HEK293T (cell line): Measurements from ENCODE around the gene NUDT2.
"Not testable (repeated sequence)": the region's sequence is repeated elsewhere in the genome, so short reads cannot be mapped to it uniquely, and the experiment has no call there.

Experiments used
- FOXK2 ChIP-seq: fragments of 450-650 bp; IDR thresholded peaks from 2 replicates; pipeline ENCODE4 v1.6.1; 2016; ENCODE audit warnings: mild to moderate bottlenecking
- FOXM1 ChIP-seq: fragments of 450-650 bp; IDR thresholded peaks from 2 replicates; pipeline ENCODE4 v1.6.1; 2017; ENCODE audit warnings: mild to moderate bottlenecking, borderline replicate concordance
- HDGF ChIP-seq: fragments of 450-650 bp; IDR thresholded peaks from 2 replicates; pipeline ENCODE4 v1.6.1; 2017; ENCODE audit warnings: antibody characterized with exemption, borderline replicate concordance
- SP1 ChIP-seq: fragments of 450-650 bp; IDR thresholded peaks from 2 replicates; pipeline ENCODE4 v1.6.1; 2017
- TARDBP ChIP-seq: fragments of 450-650 bp; IDR thresholded peaks from 2 replicates; pipeline ENCODE4 v1.6.1; 2016

- not testable (repeated sequence) for TF ChIP-seq TARDBP, SP1, HDGF, FOXK2, FOXM1
Measured at GRCh38 chr9:34368796-34369195, 39.4 kb downstream of the NUDT2 start.
